Gastroesophageal sphincter (tissue), 3 donors: ENCODE measurements around the gene CH25H.

Experiments used
- CTCF ChIP-seq, 4 experiments: fragments of 200-600 bp in 2 of 4; fragments of 450-650 bp in 2 of 4; sonication (generic) in 1 of 4; IDR thresholded peaks; one replicate each; pipeline ENCODE4 v1.5.1; 2017 to 2019; ENCODE audit warnings: antibody characterized with exemption in 4 of 4, mild to moderate bottlenecking in 2 of 4, moderate library complexity in 2 of 4
- EP300 ChIP-seq: sonication (generic); formaldehyde crosslinking; IDR thresholded peaks from one replicate; pipeline ENCODE4 v1.6.1; 2017; ENCODE audit warnings: antibody characterized with exemption, mild to moderate bottlenecking
- POLR2A ChIP-seq, 2 donors: fragments of 450-650 bp; IDR thresholded peaks; one replicate each; pipeline ENCODE4 v1.6.1; 2017; ENCODE audit warnings: antibody characterized with exemption in 2 of 2, mild to moderate bottlenecking in 2 of 2, moderate library complexity in 1 of 2
- POLR2AphosphoS5 ChIP-seq: sonication (generic); formaldehyde crosslinking; IDR thresholded peaks from one replicate; pipeline ENCODE4 v1.6.1; 2017; ENCODE audit warnings: antibody characterized with exemption

DNA sequence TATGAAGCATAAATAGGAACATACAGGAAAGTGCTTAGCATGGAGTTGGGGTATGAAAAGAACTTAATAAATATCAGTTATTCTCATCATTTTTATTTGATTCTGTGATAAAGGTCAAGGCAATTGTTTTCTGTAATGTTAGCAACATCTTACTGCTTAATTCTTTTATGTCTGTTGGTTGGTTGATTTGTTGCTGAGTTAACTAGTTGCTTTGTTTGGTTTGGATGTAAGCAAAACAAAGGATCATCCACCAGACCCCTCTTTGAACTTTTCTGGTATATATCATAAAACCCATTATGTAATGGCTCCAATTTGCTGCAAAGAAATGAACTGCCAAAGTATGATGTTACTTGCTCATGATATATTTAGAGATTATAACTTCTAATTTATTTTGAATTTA lies 44.5 kb downstream of the CH25H start:
- no peak for TF ChIP-seq EP300
- TF ChIP-seq CTCF (IDR thresholded peaks at IDR 0.05): no peak
- TF ChIP-seq POLR2AphosphoS5: no peak
- TF ChIP-seq POLR2A (IDR thresholded peaks at IDR 0.05): no peak
